ENCODE measurements around the gene KCNJ12.

KCNJ12 gene

GRCh38 chr17:21360048-21360447 lies 16.1 kb upstream of the KCNJ12 start:
- WGBS, result 35% methylated on average over 7 of the region's 7 CpGs
- H3K23ac ChIP-seq (ENCODE audit: low read length in 2 of 2), result no peak overlapping the region
- peak overlapping the region in 1 of 2 experiments; percentile 36 for H3K14ac ChIP-seq (ENCODE audit: low read length in 2 of 2)
- H2BK5ac ChIP-seq (ENCODE audit: low read depth, low read length, poor library complexity, severe bottlenecking), result no peak overlapping the region
- DNase-seq, result no peak
- no peak overlapping the region for H4K91ac ChIP-seq (ENCODE audit: low read length)
- H3K27ac ChIP-seq (ENCODE audit: low read length, poor library complexity, severe bottlenecking), result no peak overlapping the region
- peaks cover 2% of the 10 kb centered on the region for H3K4me1 ChIP-seq (ENCODE audit: control insufficient read depth, insufficient read depth, low read depth, low read length)
- no peak overlapping the region for H3K4me3 ChIP-seq (ENCODE audit: insufficient read depth in 1 of 2, low read depth in 1 of 2, low read length in 2 of 2)
- no peak overlapping the region for H2AFZ ChIP-seq (ENCODE audit: low read depth, low read length)
- H3K4me2 ChIP-seq (ENCODE audit: low read length, poor library complexity, severe bottlenecking), result no peak overlapping the region
- H4K8ac ChIP-seq (ENCODE audit: low read length), result no peak overlapping the region
- no peak overlapping the region for H3K18ac ChIP-seq (ENCODE audit: low read depth in 1 of 2, low read length in 2 of 2)
- H3K4ac ChIP-seq (ENCODE audit: low read depth in 1 of 2, low read length in 2 of 2), result no peak overlapping the region
- H2BK120ac ChIP-seq (ENCODE audit: low read depth, low read length), result no peak overlapping the region
- no peak overlapping the region for H2AK5ac ChIP-seq (ENCODE audit: low read length, severe bottlenecking)
- H3K9ac ChIP-seq (ENCODE audit: low read length), result no peak overlapping the region
- peaks cover 0 to 4% of the 10 kb centered on the region in 2 experiments for H3K36me3 ChIP-seq (ENCODE audit: control insufficient read depth in 1 of 2, insufficient read depth in 2 of 2, low read depth in 1 of 2, low read length in 2 of 2)
- no peaks in the 10 kb centered on the region for H3K9me3 ChIP-seq (ENCODE audit: control insufficient read depth, low read length)
- peaks cover 43 to 57% of the 10 kb centered on the region in 2 experiments for H3K27me3 ChIP-seq (ENCODE audit: control insufficient read depth in 1 of 2, insufficient read depth in 1 of 2, low read length in 2 of 2)
- H2BK15ac ChIP-seq (ENCODE audit: low read depth, poor library complexity, severe bottlenecking), result no peak overlapping the region
- H3K79me1 ChIP-seq (replicated peaks; ENCODE audit: low read length, poor library complexity, severe bottlenecking), result no peaks in the 10 kb centered on the region
- H2BK12ac ChIP-seq (ENCODE audit: low read length in 2 of 2), result no peak overlapping the region

GRCh38 chr17:21361020-21361809 lies 14.9 kb upstream of the KCNJ12 start:
- Histone ChIP-seq H3K9me3 (ENCODE audit: control insufficient read depth, low read length) (no peaks in the 10 kb centered on the region), H2AK5ac (ENCODE audit: low read length, severe bottlenecking) (no peak overlapping the region), H3K4me1 (ENCODE audit: control insufficient read depth, insufficient read depth, low read depth, low read length) (peaks cover 2% of the 10 kb centered on the region), H2BK120ac (ENCODE audit: low read depth, low read length) (no peak overlapping the region), H3K14ac (ENCODE audit: low read length in 2 of 2) (no peak overlapping the region), H4K91ac (ENCODE audit: low read length) (no peak overlapping the region), H3K23ac (ENCODE audit: low read length in 2 of 2) (no peak overlapping the region), H3K4me2 (ENCODE audit: low read length, poor library complexity, severe bottlenecking) (no peak overlapping the region), H3K27me3 (ENCODE audit: control insufficient read depth in 1 of 2, insufficient read depth in 1 of 2, low read length in 2 of 2) (peaks cover 46 to 63% of the 10 kb centered on the region in 2 experiments), H3K9ac (ENCODE audit: low read length) (no peak overlapping the region), H2BK5ac (ENCODE audit: low read depth, low read length, poor library complexity, severe bottlenecking) (no peak overlapping the region), H2BK15ac (ENCODE audit: low read depth, poor library complexity, severe bottlenecking) (no peak overlapping the region), H3K18ac (ENCODE audit: low read depth in 1 of 2, low read length in 2 of 2) (no peak overlapping the region), H3K4ac (ENCODE audit: low read depth in 1 of 2, low read length in 2 of 2) (no peak overlapping the region), H2AFZ (ENCODE audit: low read depth, low read length) (no peak overlapping the region), H3K27ac (ENCODE audit: low read length, poor library complexity, severe bottlenecking) (no peak overlapping the region), H4K8ac (ENCODE audit: low read length) (no peak overlapping the region), H3K79me1 (replicated peaks; ENCODE audit: low read length, poor library complexity, severe bottlenecking) (no peaks in the 10 kb centered on the region), H3K4me3 (ENCODE audit: insufficient read depth in 1 of 2, low read depth in 1 of 2, low read length in 2 of 2) (no peak overlapping the region), H3K36me3 (ENCODE audit: control insufficient read depth in 1 of 2, insufficient read depth in 2 of 2, low read depth in 1 of 2, low read length in 2 of 2) (peaks cover 0 to 4% of the 10 kb centered on the region in 2 experiments), H2BK12ac (ENCODE audit: low read length in 2 of 2) (no peak overlapping the region)
- no peak for DNase-seq
- WGBS, result 53% methylated on average over 5 of the region's 5 CpGs

- H3K18ac ChIP-seq (ENCODE audit: low read depth in 1 of 2, low read length in 2 of 2), result no peak overlapping the region
- no peak overlapping the region for H3K9ac ChIP-seq (ENCODE audit: low read length)
- H4K8ac ChIP-seq (ENCODE audit: low read length), result no peak overlapping the region
- no peak overlapping the region for H3K4me3 ChIP-seq (ENCODE audit: insufficient read depth in 1 of 2, low read depth in 1 of 2, low read length in 2 of 2)
- H3K4ac ChIP-seq (ENCODE audit: low read depth in 1 of 2, low read length in 2 of 2), result no peak overlapping the region
- H2AK5ac ChIP-seq (ENCODE audit: low read length, severe bottlenecking), result no peak overlapping the region
- no peak overlapping the region for H2BK12ac ChIP-seq (ENCODE audit: low read length in 2 of 2)
- no peak overlapping the region for H3K4me2 ChIP-seq (ENCODE audit: low read length, poor library complexity, severe bottlenecking)
- H2BK120ac ChIP-seq (ENCODE audit: low read depth, low read length), result no peak overlapping the region
- H3K14ac ChIP-seq (ENCODE audit: low read length in 2 of 2), result no peak overlapping the region
- H2BK15ac ChIP-seq (ENCODE audit: low read depth, poor library complexity, severe bottlenecking), result no peak overlapping the region
- H4K91ac ChIP-seq (ENCODE audit: low read length), result no peak overlapping the region
- H3K4me1 ChIP-seq (ENCODE audit: control insufficient read depth, insufficient read depth, low read depth, low read length), result peaks cover 2% of the 10 kb centered on the region
- no peak overlapping the region for H3K27ac ChIP-seq (ENCODE audit: low read length, poor library complexity, severe bottlenecking)
- no peak overlapping the region for H2AFZ ChIP-seq (ENCODE audit: low read depth, low read length)
- no peak for DNase-seq
- peaks cover 0 to 2% of the 10 kb centered on the region in 2 experiments for H3K36me3 ChIP-seq (ENCODE audit: control insufficient read depth in 1 of 2, insufficient read depth in 2 of 2, low read depth in 1 of 2, low read length in 2 of 2)
- H3K27me3 ChIP-seq (ENCODE audit: control insufficient read depth in 1 of 2, insufficient read depth in 1 of 2, low read length in 2 of 2), result peaks cover 57 to 72% of the 10 kb centered on the region in 2 experiments
- H3K9me3 ChIP-seq (ENCODE audit: control insufficient read depth, low read length), result no peaks in the 10 kb centered on the region
- H3K79me1 ChIP-seq (replicated peaks; ENCODE audit: low read length, poor library complexity, severe bottlenecking), result no peaks in the 10 kb centered on the region
- no peak overlapping the region for H3K23ac ChIP-seq (ENCODE audit: low read length in 2 of 2)
- H2BK5ac ChIP-seq (ENCODE audit: low read depth, low read length, poor library complexity, severe bottlenecking), result no peak overlapping the region
Measured at GRCh38 chr17:21362331-21362931, 13.7 kb upstream of the KCNJ12 start.

- WGBS, result 81% methylated on average over 9 of the region's 9 CpGs
- H3K36me3 ChIP-seq (ENCODE audit: control insufficient read depth in 1 of 2, insufficient read depth in 2 of 2, low read depth in 1 of 2, low read length in 2 of 2), result no peaks in the 10 kb centered on the region
- peaks cover 4% of the 10 kb centered on the region for H3K4me1 ChIP-seq (ENCODE audit: control insufficient read depth, insufficient read depth, low read depth, low read length)
Measured at GRCh38 chr17:21363776-21364642, 12.1 kb upstream of the KCNJ12 start.

More at GRCh38 chr17:21363776-21364642, 12.1 kb upstream of the KCNJ12 start:
- no peak overlapping the region for H2BK15ac ChIP-seq (ENCODE audit: low read depth, poor library complexity, severe bottlenecking)
- no peak overlapping the region for H3K23ac ChIP-seq (ENCODE audit: low read length in 2 of 2)
- no peak overlapping the region for H3K4ac ChIP-seq (ENCODE audit: low read depth in 1 of 2, low read length in 2 of 2)
- H2AFZ ChIP-seq (ENCODE audit: low read depth, low read length), result no peak overlapping the region
- H3K9ac ChIP-seq (ENCODE audit: low read length), result no peak overlapping the region
- no peaks in the 10 kb centered on the region for H3K9me3 ChIP-seq (ENCODE audit: control insufficient read depth, low read length)
- peaks cover 68% of the 10 kb centered on the region in 2 experiments for H3K27me3 ChIP-seq (ENCODE audit: control insufficient read depth in 1 of 2, insufficient read depth in 1 of 2, low read length in 2 of 2)
- H3K4me2 ChIP-seq (ENCODE audit: low read length, poor library complexity, severe bottlenecking), result no peak overlapping the region
- H3K27ac ChIP-seq (ENCODE audit: low read length, poor library complexity, severe bottlenecking), result no peak overlapping the region
- H2BK120ac ChIP-seq (ENCODE audit: low read depth, low read length), result no peak overlapping the region
- H3K4me3 ChIP-seq (ENCODE audit: insufficient read depth in 1 of 2, low read depth in 1 of 2, low read length in 2 of 2), result no peak overlapping the region
- no peak overlapping the region for H3K18ac ChIP-seq (ENCODE audit: low read depth in 1 of 2, low read length in 2 of 2)
- H2BK5ac ChIP-seq (ENCODE audit: low read depth, low read length, poor library complexity, severe bottlenecking), result no peak overlapping the region
- no peak overlapping the region for H4K91ac ChIP-seq (ENCODE audit: low read length)
- no peak overlapping the region for H2BK12ac ChIP-seq (ENCODE audit: low read length in 2 of 2)
- no peaks in the 10 kb centered on the region for H3K79me1 ChIP-seq (replicated peaks; ENCODE audit: low read length, poor library complexity, severe bottlenecking)
- H3K14ac ChIP-seq (ENCODE audit: low read length in 2 of 2), result no peak overlapping the region
- DNase-seq, result no peak
- no peak overlapping the region for H2AK5ac ChIP-seq (ENCODE audit: low read length, severe bottlenecking)
- H4K8ac ChIP-seq (ENCODE audit: low read length), result no peak overlapping the region

All from mesenchymal stem cell (in vitro differentiated cells and primary cell).